SK-N-SH (cell line): Measurements from ENCODE around the gene MRPS34. TPM values are rescaled to one million over a fixed set of nuclear protein-coding genes. Genes with fewer than 3 reads are reported as not detected.

Experiments used
- CTCF ChIA-PET: fragments of 300-600, 350-600 bp; formaldehyde crosslinking; extraction: SDS; loops from one replicate; lab custom pipeline; 2021; lab: Yijun Ruan, JAX
- POLR2A ChIA-PET: fragments of 350-600 bp; sonication (Branson Sonifier 250); formaldehyde crosslinking; extraction: SDS; loops from one replicate; lab custom pipeline; 2020; ENCODE audit warnings: antibody characterized with exemption, inconsistent platforms; lab: Yijun Ruan, JAX
- DNase-seq: peaks from one replicate; pipeline ENCODE4 v3.0.0; 2012
- H2AFZ ChIP-seq: fragments of 200-600 bp; sonication (generic); 2 replicates; pipeline ENCODE4 v1.8.1; 2016; ENCODE audit warnings: antibody characterized with exemption, mild to moderate bottlenecking, low read depth
- H3F3A ChIP-seq: fragments of 200-600 bp; sonication (generic); replicated peaks from 2 replicates; pipeline ENCODE3; 2016; ENCODE audit warnings: antibody characterized with exemption, mild to moderate bottlenecking; ENCODE audit not compliant: insufficient read depth
- H3K27ac ChIP-seq, 2 experiments: fragments of 200-500 bp in 1 of 2; fragments of 200-600 bp in 1 of 2; sonication (Bioruptor generic) in 1 of 2; sonication (generic), shearing (Covaris generic) in 1 of 2; 2 replicates each; pipeline versions ENCODE4 v1.5.1 to v1.6.1; 2014 to 2016; ENCODE audit warnings: low read depth in 2 of 2, inconsistent platforms in 1 of 2, low read length in 1 of 2, mild to moderate bottlenecking in 1 of 2, mixed read lengths in 1 of 2
- H3K27me3 ChIP-seq: fragments of 200-600 bp; sonication (generic), shearing (Covaris generic); 2 replicates; pipeline ENCODE4 v1.6.1; 2016; ENCODE audit warnings: mixed run types; ENCODE audit not compliant: insufficient read depth
- H3K36me3 ChIP-seq, 2 experiments: fragments of 200-500 bp in 1 of 2; fragments of 200-600 bp in 1 of 2; sonication (Bioruptor generic) in 1 of 2; sonication (generic) in 1 of 2; replicated peaks in 1 of 2; 2 replicates each; pipeline versions ENCODE3 to v1.5.1; 2014 to 2016; ENCODE audit warnings: low read length in 1 of 2, mild to moderate bottlenecking in 1 of 2; ENCODE audit not compliant: insufficient read depth in 2 of 2, control insufficient read depth in 1 of 2
- H3K4me1 ChIP-seq, 2 experiments: fragments of 200-500 bp in 1 of 2; fragments of 200-600 bp in 1 of 2; sonication (Bioruptor generic) in 1 of 2; sonication (generic), shearing (Covaris generic) in 1 of 2; 2 replicates each; pipeline versions ENCODE4 v1.5.1 to v1.6.1; 2014 to 2016; ENCODE audit warnings: low read depth in 1 of 2, low read length in 1 of 2, mixed run types in 1 of 2; ENCODE audit not compliant: insufficient read depth in 2 of 2, control insufficient read depth in 1 of 2
- H3K4me2 ChIP-seq: fragments of 200-600 bp; sonication (generic), shearing (Covaris generic); 2 replicates; pipeline ENCODE4 v1.6.1; 2017; ENCODE audit warnings: mixed run types
- H3K4me3 ChIP-seq, 2 experiments: fragments of 200-500 bp in 1 of 2; fragments of 200-600 bp in 1 of 2; sonication (Bioruptor generic) in 1 of 2; sonication (generic), shearing (Covaris generic) in 1 of 2; 2 replicates each; pipeline versions ENCODE4 v1.5.1 to v1.8.1; 2014 to 2016; ENCODE audit warnings: low read depth in 2 of 2, inconsistent platforms in 1 of 2, low read length in 1 of 2, mild to moderate bottlenecking in 1 of 2, mixed read lengths in 1 of 2, moderate library complexity in 1 of 2
- H3K79me2 ChIP-seq: fragments of 200-600 bp; sonication (generic); 2 replicates; pipeline ENCODE4 v1.8.1; 2017; ENCODE audit warnings: mild to moderate bottlenecking; ENCODE audit not compliant: insufficient read depth
- H3K9ac ChIP-seq: fragments of 200-600 bp; sonication (generic); 2 replicates; pipeline ENCODE4 v1.6.1; 2017; ENCODE audit warnings: mixed run types
- H3K9me2 ChIP-seq: fragments of 200-600 bp; sonication (generic); 2 replicates; pipeline ENCODE4 v1.6.1; 2017; ENCODE audit warnings: mixed run types
- H3K9me3 ChIP-seq: fragments of 200-600 bp; sonication (generic); 2 replicates; pipeline ENCODE4 v1.6.1; 2017; ENCODE audit warnings: mixed run types, mild to moderate bottlenecking, moderate library complexity
- H4K20me1 ChIP-seq: fragments of 200-600 bp; sonication (generic); 2 replicates; pipeline ENCODE4 v1.6.1; 2017; ENCODE audit warnings: mild to moderate bottlenecking, mixed run types; ENCODE audit not compliant: insufficient read depth
- CTCF ChIP-seq: fragments of 200-600 bp; sonication (generic); IDR thresholded peaks from 2 replicates; pipeline ENCODE4 v1.6.1; 2017; ENCODE audit warnings: antibody characterized with exemption, mild to moderate bottlenecking, moderate library complexity
- ELF1 ChIP-seq: IDR thresholded peaks from 2 replicates; pipeline ENCODE4 v1.4.0; 2012
- EP300 ChIP-seq, 2 experiments: IDR thresholded peaks; 2 replicates each; pipeline versions ENCODE4 v1.4.0 to v1.6.1; 2012; ENCODE audit warnings: borderline replicate concordance in 1 of 2, low read depth in 1 of 2, low read length in 1 of 2
- FOSL2 ChIP-seq: IDR thresholded peaks from 2 replicates; pipeline ENCODE4 v1.4.0; 2012; ENCODE audit warnings: low read depth, mild to moderate bottlenecking, moderate library complexity, borderline replicate concordance
- FOXJ3 ChIP-seq: sonication (generic); formaldehyde crosslinking; IDR thresholded peaks from 2 replicates; pipeline ENCODE4 v1.5.1; 2020; ENCODE audit warnings: mild to moderate bottlenecking, missing genetic modification reagents
- FOXM1 ChIP-seq: IDR thresholded peaks from 2 replicates; pipeline ENCODE4 v1.4.0; 2012; ENCODE audit warnings: low read depth, mild to moderate bottlenecking
- GATA2 ChIP-seq: sonication (generic); formaldehyde crosslinking; IDR thresholded peaks from 2 replicates; pipeline ENCODE4 v1.5.0; 2020; ENCODE audit warnings: mild to moderate bottlenecking, missing genetic modification reagents
- IRF3 ChIP-seq: fragments of 150-350 bp; IDR thresholded peaks from 2 replicates; pipeline ENCODE4 v1.6.1; 2016; ENCODE audit warnings: mild to moderate bottlenecking, low read depth, low read length
- JUND ChIP-seq: IDR thresholded peaks from 2 replicates; pipeline ENCODE4 v1.4.0; 2012
- NRF1 ChIP-seq: IDR thresholded peaks from 2 replicates; pipeline ENCODE4 v1.6.1; 2012; ENCODE audit warnings: low read depth, mild to moderate bottlenecking, low read length
- RAD21 ChIP-seq: IDR thresholded peaks from 2 replicates; pipeline ENCODE4 v1.6.1; 2012; ENCODE audit warnings: mild to moderate bottlenecking, low read length
- SIN3A ChIP-seq: IDR thresholded peaks from 2 replicates; pipeline ENCODE4 v1.6.1; 2012; ENCODE audit warnings: low read depth, mild to moderate bottlenecking, low read length, moderate library complexity, borderline replicate concordance
- SMC3 ChIP-seq: IDR thresholded peaks from 2 replicates; pipeline ENCODE4 v1.6.1; 2012; ENCODE audit warnings: low read depth, low read length, improper control_type of control experiment
- TCF12 ChIP-seq: IDR thresholded peaks from 2 replicates; pipeline ENCODE4 v1.4.0; 2012
- USF2 ChIP-seq: fragments of 150-350 bp; IDR thresholded peaks from 2 replicates; pipeline ENCODE4 v1.6.1; 2017; ENCODE audit warnings: antibody characterized with exemption, low read length, low read depth, borderline replicate concordance
- YY1 ChIP-seq: IDR thresholded peaks from 2 replicates; pipeline ENCODE4 v1.4.0; 2012; ENCODE audit warnings: low read depth, mild to moderate bottlenecking
- WGBS: methylation state at CpG from one replicate; pipeline ENCODE4 v1.1.6; 2017; ENCODE audit warnings: low lambda C conversion rate; 5-methylcytosine and 5-hydroxymethylcytosine counted together
- polyA plus RNA-seq, 3 experiments: library from polyadenylated mRNA; depleted of rRNA; stranded (reverse); fragments of >200 nt; gene quantifications; 2 replicates each; pipeline ENCODE4 v1.2.3, GENCODE V29; 2012

MRPS34 gene
- polyA plus RNA-seq, 1 of the 3 experiments (the other 2 are of a cell fraction) = 156 TPM

- TF ChIP-seq CTCF = no peak
- no peak for TF ChIP-seq IRF3
- no peak for TF ChIP-seq USF2
- TF ChIP-seq JUND = no peak
- TF ChIP-seq FOSL2 = no peak
- TF ChIP-seq FOXM1 = no peak
- no peak for TF ChIP-seq SIN3A
- no peak for TF ChIP-seq YY1
- TF ChIP-seq GATA2 (CRISPR knock-in tag) = no peak
- no peak for TF ChIP-seq RAD21
- TF ChIP-seq NRF1 = no peak
Observed at GRCh38 chr16:1743376-1744337, 29.3 kb downstream of the MRPS34 start (continued).

GRCh38 chr16:1741553-1742165 lies 31.3 kb downstream of the MRPS34 start:
- POLR2A ChIA-PET = interaction anchor here (0.6 kb wide), 1 partner anchor 141 kb away, joined by 3 read pairs; no protein-coding TSS in a partner anchor

More at GRCh38 chr16:1741553-1742165, 31.3 kb downstream of the MRPS34 start:
- no peaks in the 10 kb centered on the region for H3K27me3 ChIP-seq
- peaks cover 0 to 34% of the 10 kb centered on the region in 2 experiments for H3K36me3 ChIP-seq
- CTCF ChIA-PET = interaction anchor here (1.1 kb wide), 1 partner anchor 18 kb away, joined by 3 read pairs; no protein-coding TSS in a partner anchor
- H3K9me2 ChIP-seq = no peaks in the 10 kb centered on the region
- H3K79me2 ChIP-seq = 0 out of 2 replicates have a peak, but pooled peaks cover 4% of the 10 kb centered on the region
- H3K9ac ChIP-seq = no peak overlapping the region
- H3K4me3 ChIP-seq = no peak overlapping the region
- no peak overlapping the region for H3K27ac ChIP-seq
- no peak for DNase-seq
- H4K20me1 ChIP-seq = no peaks in the 10 kb centered on the region
- peaks cover 27% of the 10 kb centered on the region for H3F3A ChIP-seq
- H3K9me3 ChIP-seq = no peaks in the 10 kb centered on the region
- no peak overlapping the region for H2AFZ ChIP-seq
- 99% methylated on average over 12 of the region's 19 CpGs for WGBS
- H3K4me2 ChIP-seq = no peak overlapping the region
- TF ChIP-seq SMC3 = no peak
- TF ChIP-seq TCF12 = no peak
- TF ChIP-seq JUND = no peak
- TF ChIP-seq EP300 (IDR thresholded peaks at IDR 0.05; ENCODE audit: borderline replicate concordance in 1 of 2, low read depth in 1 of 2, low read length in 1 of 2) = no peak
- TF ChIP-seq ELF1 = no peak
- no peak for TF ChIP-seq USF2
- no peak for TF ChIP-seq FOXJ3
- H3K4me1 ChIP-seq = no peaks in the 10 kb centered on the region
